Femur (tissue), 1 donor: ENCODE measurements around the gene ACAP3.

Experiments
- DNase-seq: peaks from one replicate; pipeline ENCODE4 v3.0.0-alpha.2; 2017

Gene ACAP3

DNA sequence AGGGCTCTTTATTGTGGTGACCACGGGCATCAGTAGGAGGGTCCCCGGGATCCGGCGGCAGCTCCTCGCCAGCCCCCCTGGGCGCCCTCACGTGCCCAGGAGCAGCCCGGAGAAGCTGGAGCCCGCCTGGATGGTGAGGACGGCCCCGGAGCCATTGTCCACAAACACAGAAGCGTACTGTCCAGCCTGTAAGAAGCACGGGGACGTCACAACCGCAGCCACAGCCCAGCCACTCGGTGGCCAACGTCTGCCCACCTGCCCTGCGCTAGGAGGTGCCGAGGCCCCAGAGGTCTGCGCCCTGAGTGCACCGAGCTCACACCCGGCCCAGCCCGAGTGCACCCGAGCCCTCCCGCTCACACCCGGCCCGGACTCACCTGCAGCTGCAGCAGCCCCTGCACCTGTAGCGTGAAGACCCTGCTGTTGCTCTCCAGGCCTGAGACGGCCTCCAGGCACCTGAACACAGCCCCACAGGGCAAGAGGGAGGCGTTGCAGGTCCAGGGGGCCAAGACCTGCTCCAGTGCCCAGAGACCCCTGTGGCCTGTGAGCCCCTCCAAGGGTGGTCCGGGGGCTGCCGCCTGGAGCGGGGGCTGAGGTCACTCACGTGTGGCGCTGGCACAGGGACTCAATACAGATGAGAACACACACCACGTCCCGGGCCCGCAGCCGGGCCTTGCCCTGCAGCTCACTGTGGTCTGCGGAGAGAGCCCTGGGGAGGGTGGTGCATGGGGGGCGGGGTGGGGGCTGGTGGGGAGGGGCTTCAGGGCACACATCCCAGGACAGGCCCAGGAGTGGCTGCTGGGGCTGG, 65.1 kb downstream of the ACAP3 start:
- DNase-seq, result no peak
